Measurements from ENCODE around the gene ZNF770.
"Not testable (repeated sequence)": the region's sequence is repeated elsewhere in the genome, so short reads cannot be mapped to it uniquely, and the experiment has no call there.

The ZNF770 gene

GRCh38 chr15:34951993-34952392 is 36.1 kb downstream of the ZNF770 start:
- Histone ChIP-seq H3K18ac (ENCODE audit: low read length) (no peak overlapping the region), H4K91ac (ENCODE audit: low read depth, low read length, poor library complexity) (no peak overlapping the region), H4K8ac (ENCODE audit: low read depth, low read length) (no peak overlapping the region), H3K4me1 (ENCODE audit: control insufficient read depth in 2 of 2, insufficient read depth in 1 of 2, low read depth in 1 of 2, low read length in 2 of 2) (no peaks in the 10 kb centered on the region), H3K9me3 (replicated peaks in 1 of 2; ENCODE audit: control insufficient read depth in 2 of 2, insufficient read depth in 1 of 2, low read depth in 1 of 2, low read length in 2 of 2) (peaks cover 0 to 9% of the 10 kb centered on the region in 2 donors), H3K27ac (replicated peaks; ENCODE audit: low read length) (no peak overlapping the region), H3K4me2 (ENCODE audit: insufficient read depth, low read length, poor library complexity, severe bottlenecking) (no peak overlapping the region), H2AK5ac (ENCODE audit: low read depth, low read length) (no peak overlapping the region), H3K79me1 (ENCODE audit: low read depth, low read length) (no peaks in the 10 kb centered on the region), H3K27me3 (ENCODE audit: control insufficient read depth in 3 of 3, insufficient read depth in 3 of 3, low read depth in 1 of 3, low read length in 3 of 3) (no peaks in the 10 kb centered on the region), H3K23ac (ENCODE audit: low read depth, low read length, poor library complexity) (no peak overlapping the region), H2BK120ac (ENCODE audit: low read depth, low read length) (no peak overlapping the region), H2AFZ (ENCODE audit: low read length) (no peak overlapping the region), H2BK12ac (ENCODE audit: low read length) (no peak overlapping the region), H3K4me3 (ENCODE audit: low read length in 2 of 2) (no peak overlapping the region), H3K9ac (ENCODE audit: low read depth, low read length, poor library complexity) (no peak overlapping the region), H2BK15ac (ENCODE audit: low read length) (no peak overlapping the region), H3K36me3 (replicated peaks in 1 of 2; ENCODE audit: control insufficient read depth in 2 of 2, insufficient read depth in 2 of 2, low read length in 2 of 2) (peaks cover 1 to 64% of the 10 kb centered on the region in 2 donors), H3K14ac (ENCODE audit: low read length) (no peak overlapping the region), H2BK5ac (ENCODE audit: low read length) (no peak overlapping the region), H3K4ac (ENCODE audit: low read length) (no peak overlapping the region)
- no peak for DNase-seq (ENCODE audit: low spot score)
- WGBS, 2 donors (ENCODE audit: extremely low coverage in 2 of 2, insufficient read length in 2 of 2, insufficient replicate concordance in 1 of 2), result no CpG with 5 or more reads among the region's 1 CpG

GRCh38 chr15:34944936-34945335 is 43.2 kb downstream of the ZNF770 start:
- H3K14ac ChIP-seq (ENCODE audit: low read length), result no peak overlapping the region
- no peak overlapping the region for H2BK12ac ChIP-seq (ENCODE audit: low read length)
- H2AFZ ChIP-seq (ENCODE audit: low read length), result no peak overlapping the region
- no peak overlapping the region for H3K4ac ChIP-seq (ENCODE audit: low read length)
- no peak for DNase-seq (ENCODE audit: low spot score)
- no peak overlapping the region for H4K91ac ChIP-seq (ENCODE audit: low read depth, low read length, poor library complexity)
- WGBS, 2 donors (ENCODE audit: extremely low coverage in 2 of 2, insufficient read length in 2 of 2, insufficient replicate concordance in 1 of 2), result no CpG with 5 or more reads among the region's 3 CpGs
- H3K36me3 ChIP-seq (replicated peaks in 1 of 2; ENCODE audit: control insufficient read depth in 2 of 2, insufficient read depth in 2 of 2, low read length in 2 of 2), result peaks cover 0 to 72% of the 10 kb centered on the region in 2 donors
- no peak overlapping the region for H3K4me2 ChIP-seq (ENCODE audit: insufficient read depth, low read length, poor library complexity, severe bottlenecking)
- H3K23ac ChIP-seq (ENCODE audit: low read depth, low read length, poor library complexity), result no peak overlapping the region
- H3K27me3 ChIP-seq (ENCODE audit: control insufficient read depth in 3 of 3, insufficient read depth in 3 of 3, low read depth in 1 of 3, low read length in 3 of 3), result no peaks in the 10 kb centered on the region
- no peak overlapping the region for H2BK15ac ChIP-seq (ENCODE audit: low read length)
- no peak overlapping the region for H2BK5ac ChIP-seq (ENCODE audit: low read length)
- no peak overlapping the region for H3K4me3 ChIP-seq (ENCODE audit: low read length in 2 of 2)
- no peak overlapping the region for H2AK5ac ChIP-seq (ENCODE audit: low read depth, low read length)
- no peak overlapping the region for H4K8ac ChIP-seq (ENCODE audit: low read depth, low read length)
- H3K9ac ChIP-seq (ENCODE audit: low read depth, low read length, poor library complexity), result no peak overlapping the region
- no peak overlapping the region for H3K18ac ChIP-seq (ENCODE audit: low read length)
- H2BK120ac ChIP-seq (ENCODE audit: low read depth, low read length), result no peak overlapping the region
- H3K4me1 ChIP-seq (ENCODE audit: control insufficient read depth in 2 of 2, insufficient read depth in 1 of 2, low read depth in 1 of 2, low read length in 2 of 2), result no peaks in the 10 kb centered on the region
- no peaks in the 10 kb centered on the region for H3K9me3 ChIP-seq (replicated peaks in 1 of 2; ENCODE audit: control insufficient read depth in 2 of 2, insufficient read depth in 1 of 2, low read depth in 1 of 2, low read length in 2 of 2)
- no peaks in the 10 kb centered on the region for H3K79me1 ChIP-seq (ENCODE audit: low read depth, low read length)
- H3K27ac ChIP-seq (replicated peaks; ENCODE audit: low read length), result no peak overlapping the region

GRCh38 chr15:34943711-34944110 is 44.4 kb downstream of the ZNF770 start:
- Histone ChIP-seq H3K4me1 (ENCODE audit: control insufficient read depth in 2 of 2, insufficient read depth in 1 of 2, low read depth in 1 of 2, low read length in 2 of 2) (no peaks in the 10 kb centered on the region), H4K91ac (ENCODE audit: low read depth, low read length, poor library complexity) (no peak overlapping the region), H3K23ac (ENCODE audit: low read depth, low read length, poor library complexity) (no peak overlapping the region), H2AK5ac (ENCODE audit: low read depth, low read length) (no peak overlapping the region), H4K8ac (ENCODE audit: low read depth, low read length) (no peak overlapping the region), H3K4me2 (ENCODE audit: insufficient read depth, low read length, poor library complexity, severe bottlenecking) (no peak overlapping the region), H2BK12ac (ENCODE audit: low read length) (no peak overlapping the region), H3K14ac (ENCODE audit: low read length) (no peak overlapping the region), H3K4me3 (ENCODE audit: low read length in 2 of 2) (no peak overlapping the region), H3K18ac (ENCODE audit: low read length) (no peak overlapping the region), H3K9me3 (replicated peaks in 1 of 2; ENCODE audit: control insufficient read depth in 2 of 2, insufficient read depth in 1 of 2, low read depth in 1 of 2, low read length in 2 of 2) (no peaks in the 10 kb centered on the region), H2BK5ac (ENCODE audit: low read length) (no peak overlapping the region), H3K4ac (ENCODE audit: low read length) (no peak overlapping the region), H3K27ac (replicated peaks; ENCODE audit: low read length) (no peak overlapping the region), H2BK120ac (ENCODE audit: low read depth, low read length) (no peak overlapping the region), H2BK15ac (ENCODE audit: low read length) (no peak overlapping the region), H3K36me3 (replicated peaks in 1 of 2; ENCODE audit: control insufficient read depth in 2 of 2, insufficient read depth in 2 of 2, low read length in 2 of 2) (peaks cover 0 to 84% of the 10 kb centered on the region in 2 donors), H3K79me1 (ENCODE audit: low read depth, low read length) (no peaks in the 10 kb centered on the region), H3K9ac (ENCODE audit: low read depth, low read length, poor library complexity) (no peak overlapping the region), H3K27me3 (ENCODE audit: control insufficient read depth in 3 of 3, insufficient read depth in 3 of 3, low read depth in 1 of 3, low read length in 3 of 3) (no peaks in the 10 kb centered on the region), H2AFZ (ENCODE audit: low read length) (no peak overlapping the region)
- no peak for DNase-seq (ENCODE audit: low spot score)

GRCh38 chr15:34943264-34943663 is 44.8 kb downstream of the ZNF770 start:
- H3K4me1 ChIP-seq (ENCODE audit: control insufficient read depth in 2 of 2, insufficient read depth in 1 of 2, low read depth in 1 of 2, low read length in 2 of 2), result not testable (repeated sequence)

More at GRCh38 chr15:34943264-34943663, 44.8 kb downstream of the ZNF770 start:
- H3K4me3 ChIP-seq (ENCODE audit: low read length in 2 of 2); H2BK5ac ChIP-seq (ENCODE audit: low read length); H3K27me3 ChIP-seq (ENCODE audit: control insufficient read depth in 3 of 3, insufficient read depth in 3 of 3, low read depth in 1 of 3, low read length in 3 of 3); H2BK120ac ChIP-seq (ENCODE audit: low read depth, low read length); DNase-seq (ENCODE audit: low spot score); H3K18ac ChIP-seq (ENCODE audit: low read length); H4K91ac ChIP-seq (ENCODE audit: low read depth, low read length, poor library complexity); H2BK15ac ChIP-seq (ENCODE audit: low read length); H3K9me3 ChIP-seq (replicated peaks in 1 of 2; ENCODE audit: control insufficient read depth in 2 of 2, insufficient read depth in 1 of 2, low read depth in 1 of 2, low read length in 2 of 2); H3K4me2 ChIP-seq (ENCODE audit: insufficient read depth, low read length, poor library complexity, severe bottlenecking); H2AK5ac ChIP-seq (ENCODE audit: low read depth, low read length); H3K23ac ChIP-seq (ENCODE audit: low read depth, low read length, poor library complexity); H3K9ac ChIP-seq (ENCODE audit: low read depth, low read length, poor library complexity); H3K79me1 ChIP-seq (ENCODE audit: low read depth, low read length); H2AFZ ChIP-seq (ENCODE audit: low read length); H3K27ac ChIP-seq (replicated peaks; ENCODE audit: low read length); H2BK12ac ChIP-seq (ENCODE audit: low read length); H3K4ac ChIP-seq (ENCODE audit: low read length); H3K14ac ChIP-seq (ENCODE audit: low read length); H4K8ac ChIP-seq (ENCODE audit: low read depth, low read length): not testable (repeated sequence)
- H3K36me3 ChIP-seq (replicated peaks in 1 of 2; ENCODE audit: control insufficient read depth in 2 of 2, insufficient read depth in 2 of 2, low read length in 2 of 2), result peaks cover 0 to 86% of the 10 kb centered on the region in 2 donors
